ENCODE measurements around the gene DUSP7.

The DUSP7 gene

GRCh38 chr3:52086461-52086860 is 30.1 kb upstream of the DUSP7 start:
- no peak for DNase-seq

GRCh38 chr3:52085681-52086282 is 29.4 kb upstream of the DUSP7 start:
- peak; percentile 62 for DNase-seq

DNA sequence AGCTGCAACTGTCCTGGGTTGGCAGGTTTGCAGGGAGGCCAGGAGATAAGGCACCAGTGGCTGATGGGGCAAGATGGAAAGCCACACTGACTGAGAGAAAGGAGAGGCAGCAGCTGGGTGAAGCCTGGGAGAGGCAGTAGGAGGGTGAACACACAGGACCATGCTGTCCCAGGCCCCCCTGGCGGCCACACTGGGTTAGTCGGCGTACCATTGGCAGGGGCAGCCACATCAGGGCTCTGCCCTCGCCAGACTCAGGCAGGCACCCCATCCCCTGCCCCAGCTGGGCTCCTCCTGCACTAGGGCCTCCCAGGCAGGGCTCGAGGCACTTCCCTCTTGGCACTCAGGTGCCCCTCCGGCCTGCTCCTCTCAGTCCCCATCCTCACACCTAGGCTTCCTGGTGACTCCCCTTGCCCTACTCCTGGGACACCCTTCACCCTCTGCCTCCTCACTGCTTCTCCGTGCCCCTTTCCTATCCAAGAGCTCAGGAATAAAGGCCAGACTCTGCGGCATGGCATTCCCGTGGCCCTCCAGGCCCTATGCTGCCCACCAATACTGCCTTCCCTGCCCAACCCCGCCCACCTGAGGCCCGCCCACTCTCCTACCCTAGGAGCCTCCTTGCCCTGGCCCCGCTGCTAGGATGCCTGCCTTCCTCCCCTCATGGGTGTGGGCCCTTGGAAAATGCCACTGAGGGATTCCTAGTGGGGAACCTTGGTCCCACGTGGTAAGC is 28.7 kb upstream of the DUSP7 start:
- no peak for DNase-seq

DNA sequence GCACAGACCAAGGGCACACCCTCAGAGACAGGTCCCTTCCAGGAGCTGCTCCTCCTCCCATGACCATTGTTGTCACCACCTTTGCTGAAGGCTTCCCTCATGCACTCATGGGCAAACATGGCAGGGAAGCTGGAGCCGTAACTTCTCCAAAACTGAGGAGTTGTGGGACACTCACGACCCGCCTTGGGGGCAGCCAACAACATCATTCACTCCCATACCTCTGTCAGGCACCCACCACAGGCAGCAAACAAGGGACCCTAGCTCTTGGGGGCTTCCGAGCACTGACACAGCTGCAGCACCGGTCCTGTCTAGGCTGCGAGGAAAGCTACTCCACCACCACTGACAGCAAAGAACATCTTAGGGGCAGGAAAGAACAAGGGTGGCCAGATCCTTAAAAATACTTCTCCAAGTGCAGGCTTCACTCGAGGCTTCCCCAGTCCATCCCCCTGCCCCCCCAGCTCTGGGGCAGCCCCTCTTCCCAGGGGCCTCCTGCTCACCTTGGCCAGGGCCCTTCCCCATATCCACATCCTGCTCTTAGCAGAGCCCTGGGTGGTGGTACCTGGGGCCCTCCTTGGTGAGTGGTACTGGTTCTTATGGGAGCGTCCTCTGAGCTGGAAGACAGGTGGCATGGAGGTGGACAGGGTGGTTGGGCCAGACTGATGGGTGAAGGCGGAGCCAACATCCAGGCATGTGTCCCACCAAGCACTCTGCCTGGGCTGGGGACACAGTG is 28.0 kb upstream of the DUSP7 start:
- no peak for DNase-seq

GRCh38 chr3:52083556-52084087 is 27.3 kb upstream of the DUSP7 start:
- DNase-seq: no peak

GRCh38 chr3:52082951-52083350 is 26.6 kb upstream of the DUSP7 start:
- DNase-seq: no peak

- no peak for DNase-seq
These were observed 24.7 kb upstream of the DUSP7 start for GRCh38 chr3:52080830-52081719.

- no peak for DNase-seq
These were observed 23.6 kb upstream of the DUSP7 start for GRCh38 chr3:52079958-52080357.

DNA sequence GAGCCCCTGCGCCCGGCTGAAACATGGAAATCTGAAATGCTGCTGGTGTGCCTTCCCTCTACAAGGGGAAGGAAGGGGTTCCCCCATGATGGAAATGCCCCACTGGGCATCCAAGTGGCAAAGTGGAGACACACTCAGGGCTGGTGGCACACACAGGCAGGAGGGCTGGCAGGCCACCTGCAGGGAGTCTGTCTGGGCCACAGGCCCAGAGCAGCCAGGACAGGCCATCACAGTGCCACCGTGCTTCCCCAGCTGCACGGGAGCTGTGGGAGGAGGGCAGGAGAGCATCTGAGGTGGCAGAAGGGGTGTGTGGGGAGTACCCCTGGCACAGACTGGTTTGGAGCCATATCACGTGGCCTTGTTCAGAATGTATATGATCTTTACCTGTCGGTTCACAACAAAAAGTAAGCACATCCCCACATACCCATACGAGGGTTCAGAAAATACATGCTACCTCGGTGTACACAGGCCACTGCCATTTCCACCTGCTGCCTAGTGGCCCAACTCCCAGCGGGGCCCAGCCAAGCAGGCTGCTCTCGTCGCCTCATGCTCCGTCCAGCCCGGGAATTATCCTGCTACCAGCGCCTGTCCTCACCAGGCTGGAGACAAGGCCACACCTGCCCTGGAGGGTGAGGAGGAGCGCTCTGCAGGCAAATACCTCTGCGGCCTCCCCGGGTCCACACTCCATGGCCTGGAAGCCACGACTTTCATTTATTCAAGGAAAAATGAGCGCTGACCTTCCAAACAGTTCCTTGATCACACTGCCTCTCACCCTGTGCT is 22.6 kb upstream of the DUSP7 start:
- DNase-seq: no peak

DNA sequence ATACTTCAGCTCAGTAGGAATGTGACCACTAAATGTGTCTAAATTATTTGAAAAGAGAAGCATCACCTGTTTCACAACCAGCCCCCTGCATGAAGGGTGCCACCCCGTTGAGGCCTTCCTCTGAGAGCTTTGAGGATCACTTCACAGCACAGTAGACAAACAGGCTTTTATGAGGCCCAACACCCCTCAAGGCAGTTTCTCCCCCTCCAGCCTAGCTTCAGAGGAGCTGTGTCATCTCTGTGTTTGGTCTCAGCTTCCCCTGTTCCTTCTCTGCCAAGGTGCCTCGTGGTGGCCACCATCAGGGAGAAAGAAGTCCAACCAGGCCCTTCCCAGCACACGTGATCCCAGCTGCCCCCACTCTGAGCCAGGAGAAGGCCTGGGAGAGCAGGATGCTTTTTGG is 21.6 kb upstream of the DUSP7 start:
- DNase-seq: no peak

DNA sequence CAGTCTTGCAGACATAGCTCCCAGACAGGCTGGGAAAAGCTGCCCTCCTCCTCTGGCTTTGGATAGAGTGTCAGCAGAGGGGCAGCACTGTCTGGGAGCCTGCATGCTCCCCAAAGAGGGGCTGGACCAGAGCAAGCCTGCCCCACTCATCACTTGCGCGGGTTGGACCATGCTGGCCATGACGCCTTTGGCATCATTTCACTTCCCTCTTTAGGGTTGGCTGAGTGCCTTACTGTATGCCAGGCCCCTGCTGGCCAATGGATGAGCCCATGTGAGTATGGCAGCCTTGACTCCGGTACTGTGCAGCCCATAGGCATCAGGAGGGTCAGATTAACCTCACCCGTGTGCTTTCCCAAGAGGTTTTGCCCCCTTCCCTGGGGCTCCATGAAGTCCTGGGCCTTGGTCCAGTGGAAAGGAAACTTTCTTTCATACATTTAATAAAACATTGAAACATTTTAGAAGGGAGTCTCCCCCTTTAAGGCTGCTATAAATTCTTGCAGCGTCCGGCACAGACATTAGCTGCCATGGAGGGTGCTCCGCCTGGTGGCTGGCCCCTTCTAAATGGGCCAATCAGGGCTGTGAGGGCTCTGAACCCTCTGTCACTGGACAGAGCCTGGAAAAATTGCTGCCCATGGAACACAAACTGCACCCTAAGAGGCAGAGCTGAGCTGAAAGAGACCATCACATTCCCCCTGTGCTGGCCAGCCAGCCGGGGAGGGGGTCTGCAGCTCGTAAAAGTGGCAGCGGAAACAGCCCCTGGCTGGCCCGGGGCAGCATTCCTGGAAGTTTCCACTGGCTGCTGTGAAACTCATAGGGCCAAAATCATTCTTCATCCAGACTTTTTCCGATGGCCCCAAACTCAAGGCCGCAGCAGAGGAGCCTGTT is 20.8 kb upstream of the DUSP7 start:
- DNase-seq: peak; percentile 88

GRCh38 chr3:52073490-52073889 is 17.1 kb upstream of the DUSP7 start:
- DNase-seq: no peak

DNA sequence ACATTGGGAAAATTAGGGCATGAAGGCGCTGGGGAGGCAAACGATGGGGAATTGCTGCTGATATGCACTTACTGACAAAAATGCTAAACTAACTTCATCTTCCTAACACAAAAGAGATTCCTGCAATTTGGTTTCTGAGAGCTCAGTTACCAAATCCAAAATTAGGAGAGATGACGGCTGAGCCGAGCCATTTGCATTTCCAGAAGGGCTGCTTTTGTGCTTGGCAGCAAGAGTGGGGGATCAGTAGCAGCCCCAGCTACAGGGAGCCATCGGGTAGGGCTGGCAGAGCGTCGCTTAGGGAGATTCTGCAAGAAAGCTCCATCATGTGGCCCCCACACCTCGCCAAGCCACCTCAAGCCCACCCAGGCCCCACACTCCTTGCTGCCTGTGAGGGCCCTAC is 16.1 kb upstream of the DUSP7 start:
- DNase-seq: no peak

DNA sequence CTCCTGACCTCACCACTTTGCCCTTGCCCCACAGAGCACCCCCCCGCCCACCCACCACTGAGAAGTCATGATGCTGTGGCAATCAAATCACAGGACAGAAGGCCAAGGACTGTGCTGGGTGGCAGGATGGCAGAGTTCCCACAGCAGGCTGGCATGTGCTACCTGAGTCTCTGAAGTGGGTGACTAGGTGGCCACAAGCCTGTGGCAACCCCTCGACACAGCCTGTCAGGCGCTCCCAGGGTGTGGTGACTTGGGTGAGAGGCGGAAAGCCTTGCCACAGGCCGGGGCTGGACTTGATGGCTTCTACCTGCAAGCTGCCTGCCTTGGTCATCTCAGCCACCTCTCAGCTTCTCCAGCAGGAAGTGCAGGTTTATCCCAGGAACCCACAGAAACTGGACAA is 15.6 kb upstream of the DUSP7 start:
- DNase-seq: no peak

- peak; percentile 82 for DNase-seq
These were observed 14.6 kb upstream of the DUSP7 start for GRCh38 chr3:52070724-52071621.

- DNase-seq: no peak
These were observed 13.5 kb upstream of the DUSP7 start for GRCh38 chr3:52069855-52070254.

- DNase-seq: no peak
These were observed 12.8 kb upstream of the DUSP7 start for GRCh38 chr3:52069135-52069534.

GRCh38 chr3:52068730-52069129 is 12.4 kb upstream of the DUSP7 start:
- no peak for DNase-seq

GRCh38 chr3:52068055-52068571 is 11.7 kb upstream of the DUSP7 start:
- DNase-seq: peak; percentile 92

- no peak for DNase-seq
These were observed 11.2 kb upstream of the DUSP7 start for GRCh38 chr3:52067526-52067925.

All from femur (tissue), 1 donor.